PC-9 (cell line): ENCODE data around the gene HAGH. TPM values are rescaled to one million over a fixed set of nuclear protein-coding genes. Genes with fewer than 3 reads are reported as not detected.

Experiments used
- BruUV-seq: library from RNA; stranded (reverse); fragments of 400-500 nt; replicated peaks from 2 replicates; lab custom pipeline; 2021; lab: Mats Ljungman, UMichigan
- CTCF ChIA-PET: fragments of 300-600 bp; sonication (Branson Sonifier 250); formaldehyde crosslinking; loops from one replicate; lab custom pipeline; 2022; ENCODE audit warnings: antibody characterized with exemption; lab: Charles Lee
- POLR2A ChIA-PET: fragments of 300-600 bp; sonication (Branson Sonifier 250); formaldehyde crosslinking; loops from one replicate; lab custom pipeline; 2022; ENCODE audit warnings: antibody characterized with exemption; ENCODE audit not compliant: unreplicated experiment; lab: Charles Lee
- DNase-seq, 2 experiments: peaks; one replicate each; pipeline versions ENCODE4 v3.0.0 to v3.0.0-alpha.2; 2015 to 2022; ENCODE audit warnings: mixed read lengths in 1 of 2
- H2AFZ ChIP-seq: fragments of 200-600 bp; sonication (generic); 2 replicates; pipeline ENCODE4 v1.8.1; 2017; ENCODE audit warnings: antibody characterized with exemption
- H3F3A ChIP-seq: fragments of 200-600 bp; sonication (generic); 2 replicates; pipeline ENCODE4 v1.8.1; 2017; ENCODE audit warnings: antibody characterized with exemption, mild to moderate bottlenecking, low read depth; ENCODE audit not compliant: insufficient read depth
- H3K27ac ChIP-seq: fragments of 200-600 bp; sonication (generic); 2 replicates; pipeline ENCODE4 v1.6.1; 2016; ENCODE audit warnings: mixed run types
- H3K27me3 ChIP-seq: fragments of 200-600 bp; sonication (generic); 2 replicates; pipeline ENCODE4 v1.6.1; 2016; ENCODE audit warnings: low read depth, mixed run types; ENCODE audit not compliant: insufficient read depth
- H3K36me3 ChIP-seq: fragments of 200-600 bp; sonication (generic); 2 replicates; pipeline ENCODE4 v1.6.1; 2016; ENCODE audit warnings: low read depth, mixed run types
- H3K4me1 ChIP-seq: fragments of 200-600 bp; sonication (generic); replicated peaks from 2 replicates; pipeline ENCODE4 v1.6.1; 2016; ENCODE audit warnings: mixed run types; ENCODE audit not compliant: insufficient read depth
- H3K4me2 ChIP-seq: fragments of 200-600 bp; sonication (generic); 2 replicates; pipeline ENCODE4 v1.6.1; 2017; ENCODE audit warnings: mixed run types
- H3K4me3 ChIP-seq: fragments of 200-600 bp; sonication (generic); 2 replicates; pipeline ENCODE4 v1.6.1; 2016; ENCODE audit warnings: mixed run types
- H3K79me2 ChIP-seq: fragments of 200-600 bp; sonication (generic); 2 replicates; pipeline ENCODE4 v1.6.1; 2017; ENCODE audit warnings: low read depth, mixed run types
- H3K9me2 ChIP-seq: fragments of 200-600 bp; sonication (generic); 2 replicates; pipeline ENCODE4 v1.8.1; 2017; ENCODE audit warnings: mild to moderate bottlenecking; ENCODE audit not compliant: insufficient read depth
- H3K9me3 ChIP-seq: fragments of 200-600 bp; sonication (generic); 2 replicates; pipeline ENCODE4 v1.8.1; 2016; ENCODE audit warnings: low read depth; ENCODE audit not compliant: insufficient read depth
- H4K20me1 ChIP-seq: fragments of 200-600 bp; sonication (generic); 2 replicates; pipeline ENCODE4 v1.8.1; 2017; ENCODE audit not compliant: insufficient read depth
- EZH2 ChIP-seq: fragments of 200-600 bp; sonication (generic); IDR thresholded peaks from 2 replicates; pipeline ENCODE4 v1.8.0; 2017; ENCODE audit warnings: antibody characterized with exemption, low read depth
- intact Hi-C: fragments of 100-400 bp; cut with micrococcal nuclease; formaldehyde crosslinking; loops from one replicate; pipeline ENCODE4 v1.10.0; 2022; ENCODE audit not compliant: unreplicated experiment
- total RNA-seq: library from RNA; stranded (reverse); gene quantifications from 2 replicates; pipeline ENCODE4 v1.2.3, GENCODE V29; 2021
- TF ChIP-seq, protein P1 (sequence below): fragments of 200-600 bp; sonication (generic); conservative IDR thresholded peaks from 2 replicates; pipeline ENCODE4 v1.6.1; 2017; ENCODE audit warnings: mixed run types, antibody characterized with exemption, mild to moderate bottlenecking, moderate library complexity

The HAGH gene
- total RNA-seq, 1 experiment from 2014 or later, result 51.8 TPM

DNA sequence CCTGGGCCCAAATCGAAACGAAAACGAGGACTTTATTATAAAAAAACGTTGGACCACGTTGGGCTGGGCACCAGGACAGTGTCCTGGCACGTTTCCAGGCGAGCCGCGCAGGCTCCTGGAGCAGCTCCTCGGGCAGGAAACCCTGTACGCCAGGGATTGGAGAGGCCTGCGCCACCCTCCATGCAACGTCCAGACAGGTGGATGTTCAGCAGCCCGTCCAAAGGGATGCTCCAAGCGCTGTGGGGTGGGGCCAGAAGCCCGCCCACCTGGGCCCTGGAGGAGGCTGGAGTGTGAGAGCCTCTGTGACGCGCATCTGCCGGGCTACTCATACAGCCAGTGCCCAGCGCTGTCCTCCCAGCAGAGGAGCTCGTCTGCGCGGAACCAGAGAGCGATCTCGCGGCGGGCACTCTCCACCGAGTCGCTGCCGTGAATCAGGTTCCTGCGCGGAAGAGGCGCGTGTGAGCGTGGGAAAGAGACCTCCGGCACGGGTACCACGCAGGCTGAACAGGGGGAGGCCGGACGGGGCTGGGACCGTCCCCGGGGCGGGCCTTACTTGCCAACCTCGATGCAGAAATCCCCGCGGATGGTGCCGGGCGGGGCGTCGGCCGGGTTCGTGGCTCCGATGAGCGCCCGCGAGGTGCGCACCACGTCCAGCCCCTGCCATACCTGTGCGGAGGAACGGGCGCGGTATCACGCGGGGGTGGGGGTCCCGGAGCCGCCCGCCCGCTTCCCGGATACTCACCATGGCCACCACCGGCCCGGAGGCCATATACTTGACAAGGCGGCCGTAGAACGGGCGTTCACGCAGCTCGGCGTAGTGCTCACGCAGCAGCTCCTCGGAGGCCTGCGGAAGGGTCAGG, 56.1 kb downstream of the HAGH start:
- no peak overlapping the region for H2AFZ ChIP-seq
- peaks cover 19% of the 10 kb centered on the region for H3K4me1 ChIP-seq
- TF ChIP-seq EZH2, result no peak
- TF ChIP-seq, protein P1, sequence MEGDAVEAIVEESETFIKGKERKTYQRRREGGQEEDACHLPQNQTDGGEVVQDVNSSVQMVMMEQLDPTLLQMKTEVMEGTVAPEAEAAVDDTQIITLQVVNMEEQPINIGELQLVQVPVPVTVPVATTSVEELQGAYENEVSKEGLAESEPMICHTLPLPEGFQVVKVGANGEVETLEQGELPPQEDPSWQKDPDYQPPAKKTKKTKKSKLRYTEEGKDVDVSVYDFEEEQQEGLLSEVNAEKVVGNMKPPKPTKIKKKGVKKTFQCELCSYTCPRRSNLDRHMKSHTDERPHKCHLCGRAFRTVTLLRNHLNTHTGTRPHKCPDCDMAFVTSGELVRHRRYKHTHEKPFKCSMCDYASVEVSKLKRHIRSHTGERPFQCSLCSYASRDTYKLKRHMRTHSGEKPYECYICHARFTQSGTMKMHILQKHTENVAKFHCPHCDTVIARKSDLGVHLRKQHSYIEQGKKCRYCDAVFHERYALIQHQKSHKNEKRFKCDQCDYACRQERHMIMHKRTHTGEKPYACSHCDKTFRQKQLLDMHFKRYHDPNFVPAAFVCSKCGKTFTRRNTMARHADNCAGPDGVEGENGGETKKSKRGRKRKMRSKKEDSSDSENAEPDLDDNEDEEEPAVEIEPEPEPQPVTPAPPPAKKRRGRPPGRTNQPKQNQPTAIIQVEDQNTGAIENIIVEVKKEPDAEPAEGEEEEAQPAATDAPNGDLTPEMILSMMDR, result no peak
- no TSS peak for BruUV-seq
- peaks cover 19% of the 10 kb centered on the region for H4K20me1 ChIP-seq
- H3K79me2 ChIP-seq, result peaks cover 36% of the 10 kb centered on the region
- no peak overlapping the region for H3K27ac ChIP-seq
- peak overlapping the region; percentile 99 for H3K4me2 ChIP-seq
- H3K4me3 ChIP-seq, result peak overlapping the region; percentile 77
- intact Hi-C loops, result loop anchor here (5.0 kb wide), 2 partner anchors 93 to 192 kb away; partner anchors contain the start of genes JPT2 and RPS2
- peaks cover 32% of the 10 kb centered on the region; the same call in 1 of the 2 replicates for H3F3A ChIP-seq
- CTCF ChIA-PET, result interaction anchor here (0.6 kb wide), 1 partner anchor 159 kb away, joined by 3 read pairs; no protein-coding TSS in a partner anchor
- H3K9me2 ChIP-seq, result no peaks in the 10 kb centered on the region
- 0 out of 2 replicates have a peak, but pooled peaks cover 5% of the 10 kb centered on the region for H3K36me3 ChIP-seq
- POLR2A ChIA-PET, result interaction anchor here (0.6 to 0.7 kb wide), 3 partner anchors 25 to 118 kb away, joined by 3 to 4 read pairs (median 3); no protein-coding TSS in a partner anchor
- DNase-seq, result peak in 1 of 2 experiments; percentile 74
- H3K27me3 ChIP-seq, result no peaks in the 10 kb centered on the region
- no peaks in the 10 kb centered on the region for H3K9me3 ChIP-seq

DNA sequence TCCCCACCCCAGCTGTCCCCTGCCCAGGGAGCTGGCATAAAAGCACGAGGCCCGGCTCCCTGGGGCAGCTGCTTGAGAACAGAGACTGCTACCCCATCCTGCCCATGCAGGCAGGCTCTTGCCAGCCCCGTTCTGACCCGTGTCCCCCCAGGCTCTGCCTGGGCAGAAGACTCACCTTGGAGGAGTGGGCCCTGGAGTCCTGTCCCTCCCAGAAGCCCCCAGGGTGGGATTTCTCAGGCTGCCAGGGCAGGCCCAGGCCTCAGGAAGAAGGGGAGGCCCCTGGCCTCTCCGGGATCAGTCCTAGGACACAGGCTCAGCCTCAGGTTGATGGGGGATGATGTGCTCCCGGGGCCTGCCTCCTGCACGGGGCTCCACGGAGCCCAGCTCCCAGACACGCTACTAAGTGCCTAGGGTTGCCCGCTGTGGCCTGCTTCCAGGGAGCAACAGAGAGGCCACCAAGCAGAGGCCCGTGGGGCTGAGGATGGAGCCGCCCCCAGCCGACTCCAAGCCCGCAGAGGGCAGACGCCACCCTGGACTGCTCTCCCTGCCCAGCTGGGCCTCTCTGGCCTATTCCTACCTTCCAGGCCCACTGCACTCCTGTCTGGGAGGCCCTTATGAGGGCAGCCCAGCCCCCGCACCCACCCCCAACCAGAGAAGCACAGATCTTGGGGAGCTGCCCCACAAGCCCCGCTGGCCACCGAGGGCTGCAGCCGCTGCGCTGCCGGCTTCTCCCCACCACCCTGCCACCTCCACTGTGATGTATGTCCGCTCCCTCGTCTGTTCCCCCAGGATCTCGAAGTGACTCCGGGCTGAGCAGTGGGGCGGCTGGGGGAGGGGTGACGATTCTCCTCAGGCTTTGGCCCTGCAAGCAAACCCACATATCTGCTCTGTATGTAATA, 57.0 kb downstream of the HAGH start:
- H3K4me1 ChIP-seq, result peaks cover 14% of the 10 kb centered on the region
- H3K27me3 ChIP-seq, result no peaks in the 10 kb centered on the region
- H3K79me2 ChIP-seq, result peaks cover 27% of the 10 kb centered on the region
- peaks cover 11% of the 10 kb centered on the region for H4K20me1 ChIP-seq
- H3K4me3 ChIP-seq, result peak overlapping the region; percentile 77; the same call in 1 of the 2 replicates
- ChIA-PET CTCF (no interaction called here), POLR2A (interaction anchor here (0.6 to 0.7 kb wide), 2 partner anchors 13 to 24 kb away, joined by 3 to 4 read pairs; partner anchors contain the start of genes NUBP2 and SPSB3)
- DNase-seq, result no peak
- TF ChIP-seq, protein P1, result no peak
- TF ChIP-seq EZH2, result no peak
- no peaks in the 10 kb centered on the region for H3K9me2 ChIP-seq
- H3F3A ChIP-seq, result peaks cover 31% of the 10 kb centered on the region; the same call in 1 of the 2 replicates
- no TSS peak for BruUV-seq
- H3K4me2 ChIP-seq, result peak overlapping the region; percentile 99; the same call in 1 of the 2 replicates
- H3K27ac ChIP-seq, result no peak overlapping the region
- H3K36me3 ChIP-seq, result 0 out of 2 replicates have a peak, but pooled peaks cover 5% of the 10 kb centered on the region
- no peak overlapping the region for H2AFZ ChIP-seq
- intact Hi-C loops, result loop anchor here (5.0 kb wide), 2 partner anchors 92 to 193 kb away; partner anchors contain the start of genes JPT2 and RPS2
- no peaks in the 10 kb centered on the region for H3K9me3 ChIP-seq
